ES-I3 (cell line): Measurements from ENCODE around the gene SLC51A.

ENCODE experiments used
- H3K36me3 ChIP-seq: 2 replicates; pipeline ENCODE4 v1.6.1; 2013; ENCODE audit warnings: mild to moderate bottlenecking, low read length, control low read depth, moderate library complexity; ENCODE audit not compliant: insufficient read depth
- H3K4me1 ChIP-seq: 2 replicates; pipeline ENCODE4 v1.6.1; 2013; ENCODE audit warnings: mild to moderate bottlenecking, control low read depth, low read length; ENCODE audit not compliant: insufficient read depth
- H3K9ac ChIP-seq: 2 replicates; pipeline ENCODE4 v1.6.1; 2013; ENCODE audit warnings: low read depth, mild to moderate bottlenecking, low read length, moderate library complexity
- H3K9me3 ChIP-seq: 2 replicates; pipeline ENCODE4 v1.6.1; 2013; ENCODE audit warnings: mild to moderate bottlenecking, low read length, moderate library complexity; ENCODE audit not compliant: control insufficient read depth, insufficient read depth

SLC51A gene

GRCh38 chr3:196184881-196185280 lies 31.5 kb upstream of the SLC51A start:
- H3K4me1 ChIP-seq: peaks cover 11% of the 10 kb centered on the region; the same call in 1 of the 2 replicates
- H3K9ac ChIP-seq: no peak overlapping the region
- H3K9me3 ChIP-seq: no peaks in the 10 kb centered on the region

DNA sequence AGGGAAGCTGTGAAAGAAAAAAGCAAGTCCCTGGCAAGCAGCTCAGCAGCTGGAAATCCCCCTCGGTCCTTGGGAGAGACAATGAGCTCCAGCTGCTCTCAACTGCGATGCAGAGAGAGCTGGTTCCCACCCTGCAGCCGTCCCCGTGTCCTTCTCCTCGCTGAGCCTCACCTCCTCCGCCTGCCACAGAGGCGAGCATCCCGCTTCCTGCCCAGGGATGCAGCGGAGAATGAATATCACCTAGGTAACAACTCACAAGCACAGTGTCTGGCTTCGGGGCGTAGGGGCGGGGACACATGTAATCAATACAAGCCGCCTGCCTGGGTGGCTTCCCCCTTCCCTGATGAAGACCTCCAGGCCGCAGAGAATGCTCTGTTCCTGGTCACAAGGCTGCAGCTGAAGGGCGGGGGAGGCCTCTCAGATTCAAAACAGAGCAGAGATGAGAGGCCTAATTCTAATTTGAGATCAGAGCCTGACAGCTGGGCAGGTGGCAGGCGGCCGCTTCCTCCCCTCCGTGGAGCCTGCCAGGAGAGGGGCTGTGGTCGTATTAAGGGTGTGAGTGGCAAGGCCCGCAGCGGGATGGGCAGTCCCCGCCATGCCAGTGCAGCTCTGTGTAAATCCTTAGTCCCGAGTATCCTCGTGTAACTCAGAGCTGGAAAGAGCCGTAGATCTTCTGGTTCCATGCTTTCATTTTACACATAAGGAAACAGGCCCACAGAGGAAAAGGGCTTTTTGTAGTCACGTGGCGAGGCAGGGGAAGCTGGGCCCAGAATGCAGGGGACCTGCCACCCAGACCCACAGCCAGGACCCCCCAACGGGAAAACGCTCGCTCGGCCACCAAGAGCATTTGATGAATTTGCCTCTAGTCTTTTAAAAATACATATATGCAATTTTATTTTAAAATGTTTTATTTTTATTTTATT lies 29.4 kb upstream of the SLC51A start:
- no peak overlapping the region for H3K9ac ChIP-seq
- no peaks in the 10 kb centered on the region for H3K36me3 ChIP-seq
- peaks cover 11% of the 10 kb centered on the region; the same call in 1 of the 2 replicates for H3K4me1 ChIP-seq
- H3K9me3 ChIP-seq: no peaks in the 10 kb centered on the region

More at GRCh38 chr3:196184881-196185280, 31.5 kb upstream of the SLC51A start:
- no peaks in the 10 kb centered on the region for H3K36me3 ChIP-seq

DNA sequence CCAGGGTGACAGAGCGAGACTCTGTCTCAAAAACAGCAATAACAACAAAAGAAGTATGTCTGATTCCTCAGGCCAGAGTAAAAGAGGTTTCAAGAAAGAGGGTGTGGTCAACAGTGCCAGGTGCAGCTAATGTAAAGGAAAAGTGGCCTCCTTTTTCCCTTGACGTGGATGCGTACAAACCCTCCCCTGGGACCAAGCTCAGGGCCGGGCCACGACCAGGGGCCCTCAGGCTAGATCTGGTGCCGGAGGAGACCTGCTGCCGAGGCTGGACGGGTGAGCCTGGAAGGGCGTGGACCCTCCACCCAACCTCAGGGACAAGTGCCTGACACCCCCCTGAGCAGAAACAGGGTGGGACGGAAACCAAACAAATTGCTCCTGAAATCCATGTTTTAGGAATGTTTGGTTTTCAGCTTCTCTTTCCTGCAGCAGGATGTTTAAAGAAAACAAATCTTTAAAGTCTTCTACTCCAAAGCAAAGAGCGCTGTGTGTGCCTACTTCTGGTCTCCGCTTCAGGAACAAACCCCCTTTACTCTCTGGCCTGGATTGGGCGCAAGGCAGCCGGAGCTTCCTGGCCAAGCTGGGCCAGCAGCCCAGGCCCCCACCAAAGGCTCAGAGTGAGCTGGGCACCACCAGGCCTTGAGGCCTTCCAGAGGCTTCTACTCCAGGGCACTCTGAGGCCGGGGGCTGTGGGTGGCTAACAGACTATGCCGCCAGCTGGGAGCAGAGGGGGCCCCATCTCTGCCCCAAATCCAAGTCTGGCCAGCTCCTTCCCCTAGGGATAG lies 26.6 kb upstream of the SLC51A start:
- Histone ChIP-seq H3K36me3 (no peaks in the 10 kb centered on the region), H3K9me3 (no peaks in the 10 kb centered on the region), H3K9ac (no peak overlapping the region), H3K4me1 (peaks cover 18% of the 10 kb centered on the region; the same call in 1 of the 2 replicates)

GRCh38 chr3:196192036-196192523 lies 24.3 kb upstream of the SLC51A start:
- Histone ChIP-seq H3K9me3 (no peaks in the 10 kb centered on the region), H3K4me1 (peaks cover 11% of the 10 kb centered on the region; the same call in 1 of the 2 replicates), H3K9ac (no peak overlapping the region), H3K36me3 (no peaks in the 10 kb centered on the region)

- H3K4me1 ChIP-seq: peaks cover 9% of the 10 kb centered on the region; the same call in 1 of the 2 replicates
- no peaks in the 10 kb centered on the region for H3K36me3 ChIP-seq
- H3K9ac ChIP-seq: no peak overlapping the region
- H3K9me3 ChIP-seq: no peaks in the 10 kb centered on the region
These were observed 23.7 kb upstream of the SLC51A start for GRCh38 chr3:196192524-196193051.

DNA sequence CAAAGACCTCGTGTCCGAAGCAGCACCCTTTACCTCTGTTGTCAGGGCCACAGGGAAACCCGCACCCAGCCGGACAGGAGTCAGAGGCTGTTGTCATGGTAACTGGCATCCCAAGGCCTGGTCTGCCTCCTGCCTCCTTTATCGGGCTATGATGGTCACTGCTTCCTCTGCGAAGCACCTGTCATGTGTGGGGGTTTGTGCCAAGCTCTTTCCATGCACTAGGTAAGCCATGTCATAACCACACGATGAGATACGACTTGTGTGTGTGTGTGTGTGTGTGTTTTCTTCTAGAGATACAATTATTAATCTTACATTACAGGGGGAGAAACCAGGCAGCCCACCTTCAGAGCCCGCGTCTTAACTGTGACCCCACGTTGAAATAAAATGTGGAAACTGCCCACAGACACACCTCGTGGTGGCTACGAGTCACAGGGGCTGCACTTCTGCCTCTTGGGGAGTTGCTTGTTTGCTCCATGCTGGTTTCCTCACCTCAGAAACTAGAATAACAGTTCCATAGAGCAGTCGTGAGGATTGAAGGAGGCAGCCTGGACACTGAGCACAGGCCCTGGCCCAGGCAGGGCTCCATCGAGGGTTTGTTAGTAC lies 23.1 kb upstream of the SLC51A start:
- no peaks in the 10 kb centered on the region for H3K36me3 ChIP-seq
- H3K4me1 ChIP-seq: peaks cover 9% of the 10 kb centered on the region; the same call in 1 of the 2 replicates
- H3K9me3 ChIP-seq: no peaks in the 10 kb centered on the region
- no peak overlapping the region for H3K9ac ChIP-seq

DNA sequence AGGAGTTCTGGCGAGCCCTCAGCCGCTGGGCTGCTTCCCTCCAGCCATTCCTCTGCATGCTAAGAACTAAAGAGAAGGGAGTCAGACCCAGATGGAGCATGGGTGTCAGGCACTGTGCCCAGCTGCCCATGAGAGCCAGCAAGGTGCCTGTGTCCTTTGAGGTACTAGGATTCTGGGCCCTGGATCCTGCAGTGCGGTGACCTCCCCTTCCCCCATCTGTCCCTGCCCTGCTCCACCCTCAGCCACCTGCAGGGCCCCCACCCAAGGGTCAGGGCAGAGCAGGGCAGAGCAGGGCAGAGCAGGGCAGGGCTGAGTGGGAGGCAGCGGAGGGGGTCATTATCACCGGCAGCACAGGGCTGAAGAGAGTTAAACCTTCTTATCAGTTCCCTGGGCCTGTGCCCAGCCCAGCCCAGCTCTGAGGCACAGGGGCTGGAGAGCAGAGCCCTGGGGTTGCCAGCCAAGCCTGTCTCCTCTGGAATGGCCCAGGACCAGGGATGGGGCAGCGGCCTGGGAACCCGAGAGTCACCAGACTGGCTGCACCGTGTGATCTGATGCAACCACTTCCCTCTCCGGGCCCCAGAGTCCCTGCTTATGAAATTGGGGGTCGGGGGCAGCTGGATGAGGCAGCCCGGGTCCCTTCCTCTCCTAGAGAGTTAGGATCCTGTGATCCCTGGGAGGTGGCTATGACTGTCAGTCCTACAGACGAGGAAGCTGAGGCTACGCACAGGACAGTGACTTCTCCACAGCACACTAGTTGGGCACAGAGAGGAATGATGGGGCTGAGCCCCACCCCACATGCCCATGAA lies 22.4 kb upstream of the SLC51A start:
- Histone ChIP-seq H3K36me3 (no peaks in the 10 kb centered on the region), H3K9ac (no peak overlapping the region), H3K9me3 (no peaks in the 10 kb centered on the region), H3K4me1 (peaks cover 9% of the 10 kb centered on the region; the same call in 1 of the 2 replicates)

- no peak overlapping the region for H3K9ac ChIP-seq
- no peaks in the 10 kb centered on the region for H3K9me3 ChIP-seq
- no peaks in the 10 kb centered on the region for H3K36me3 ChIP-seq
- H3K4me1 ChIP-seq: peaks cover 9% of the 10 kb centered on the region; the same call in 1 of the 2 replicates
These were observed 21.8 kb upstream of the SLC51A start for GRCh38 chr3:196194542-196194915.

GRCh38 chr3:196195664-196196265 lies 20.6 kb upstream of the SLC51A start:
- H3K9me3 ChIP-seq: no peaks in the 10 kb centered on the region
- no peaks in the 10 kb centered on the region for H3K36me3 ChIP-seq
- H3K9ac ChIP-seq: no peak overlapping the region
- peaks cover 9% of the 10 kb centered on the region; the same call in 1 of the 2 replicates for H3K4me1 ChIP-seq

DNA sequence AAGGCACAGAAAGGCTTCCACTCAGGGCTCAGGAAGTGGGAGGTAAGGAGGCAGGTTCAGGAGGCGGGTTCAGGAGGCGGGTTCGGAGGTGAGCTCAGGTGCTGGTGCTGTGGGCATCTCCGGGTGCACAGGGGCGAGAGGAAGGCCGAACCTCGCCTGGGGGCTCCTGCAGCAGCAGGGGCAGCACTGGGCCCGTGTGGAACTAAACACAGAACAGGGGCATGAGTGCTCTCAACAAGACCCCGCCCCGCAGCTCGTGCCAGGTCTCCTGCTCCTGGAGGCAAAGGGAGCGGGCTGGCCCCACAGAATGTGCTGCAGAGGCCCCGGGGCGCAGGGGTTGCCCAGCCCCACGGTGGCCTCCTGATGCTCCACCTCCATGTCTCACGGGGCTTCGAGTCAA lies 18.8 kb upstream of the SLC51A start:
- H3K9ac ChIP-seq: no peak overlapping the region
- H3K9me3 ChIP-seq: no peaks in the 10 kb centered on the region
- H3K4me1 ChIP-seq: peaks cover 3% of the 10 kb centered on the region; the same call in 1 of the 2 replicates
- no peaks in the 10 kb centered on the region for H3K36me3 ChIP-seq

GRCh38 chr3:196198081-196198675 lies 18.2 kb upstream of the SLC51A start:
- no peaks in the 10 kb centered on the region for H3K9me3 ChIP-seq
- no peaks in the 10 kb centered on the region for H3K36me3 ChIP-seq
- H3K4me1 ChIP-seq: no peaks in the 10 kb centered on the region; the same call in 1 of the 2 replicates
- H3K9ac ChIP-seq: no peak overlapping the region

- Histone ChIP-seq H3K36me3 (no peaks in the 10 kb centered on the region), H3K9me3 (no peaks in the 10 kb centered on the region), H3K4me1 (no peaks in the 10 kb centered on the region; the same call in 1 of the 2 replicates), H3K9ac (no peak overlapping the region)
These were observed 17.3 kb upstream of the SLC51A start for GRCh38 chr3:196198771-196199753.
